K562 (cell line): ENCODE results near the gene GALNS. TPM values are rescaled to one million over a fixed set of nuclear protein-coding genes. Genes with fewer than 3 reads are reported as not detected.

ENCODE experiments used
- ASH1L ChIP-seq: fragments of 450-650 bp; IDR thresholded peaks from 2 replicates; pipeline ENCODE4 v1.6.1; 2018; ENCODE audit warnings: borderline replicate concordance, mild to moderate bottlenecking, low read depth; ENCODE audit not compliant: partially characterized antibody
- E2F1 ChIP-seq: sonication (generic); formaldehyde crosslinking; IDR thresholded peaks from 2 replicates; pipeline ENCODE4 v1.8.1; 2023; ENCODE audit warnings: mild to moderate bottlenecking, missing genetic modification reagents, moderate library complexity
- FOSL1 ChIP-seq: fragments of 200-800 bp; sonication (Bioruptor generic); conservative IDR thresholded peaks from 2 replicates; pipeline ENCODE4 v1.6.1; 2016; ENCODE audit warnings: missing genetic modification characterization, missing compliant biosample characterization
- GATA2 ChIP-seq: sonication (generic); formaldehyde crosslinking; IDR thresholded peaks from 2 replicates; pipeline ENCODE4 v1.4.0; 2020; ENCODE audit warnings: mild to moderate bottlenecking, missing genetic modification reagents
- GTF2B ChIP-seq: IDR thresholded peaks from 2 replicates; pipeline ENCODE4 v1.6.1; 2011; ENCODE audit not compliant: insufficient read length; ENCODE audit errors: extremely low read depth
- IRF9 ChIP-seq: fragments of 450-650 bp; IDR thresholded peaks from 2 replicates; pipeline ENCODE4 v1.6.1; 2016; ENCODE audit warnings: missing biosample characterization, missing genetic modification characterization
- MAZ ChIP-seq, 2 experiments: fragments of 450-650 bp in 1 of 2; sonication (generic) in 1 of 2; formaldehyde crosslinking; IDR thresholded peaks in 1 of 2; conservative IDR thresholded peaks in 1 of 2; 2 replicates each; pipeline versions ENCODE4 v1.4.0 to v1.5.0; 2020; ENCODE audit warnings: mild to moderate bottlenecking in 1 of 2, missing genetic modification reagents in 1 of 2
- SNRNP70 ChIP-seq: fragments of 200-400 bp; formaldehyde crosslinking; optimal IDR thresholded peaks from 2 replicates; pipeline ENCODE3; 2017; ENCODE audit warnings: low read depth, low read length
- TEAD2 ChIP-seq: fragments of 450-650 bp; IDR thresholded peaks from 2 replicates; pipeline ENCODE4 v1.6.1; 2016; ENCODE audit warnings: missing genetic modification characterization, control low read depth, missing compliant biosample characterization
- ZBTB40 ChIP-seq, 2 experiments: fragments of 450-650 bp in 1 of 2; sonication (generic) in 1 of 2; formaldehyde crosslinking in 1 of 2; IDR thresholded peaks; 2 replicates each; pipeline versions ENCODE4 v1.7.1 to v1.9.0; 2016 to 2022; ENCODE audit warnings: inconsistent platforms in 1 of 2, mild to moderate bottlenecking in 1 of 2, missing genetic modification reagents in 1 of 2
- ZNF449 ChIP-seq: fragments of 250-450 bp; sonication (Bioruptor Pico); IDR thresholded peaks from 2 replicates; pipeline ENCODE4 v1.8.0; 2022; ENCODE audit warnings: moderate library complexity, mild to moderate bottlenecking, inconsistent platforms
- polyA plus RNA-seq, 8 experiments: library from polyadenylated mRNA; depleted of rRNA in 4 of 8; stranded (reverse) in 5 of 8; unstranded in 3 of 8; fragments of >200 nt; fragmentation: Nextera tagmentation in 2 of 8; fragmentation: Illumina TruSeq in 1 of 8; extraction: Ambion mirVana in 2 of 8; extraction: Trizol in 1 of 8; gene quantifications; 2 replicates each; pipeline versions ENCODE4 v1.2.1 to v1.2.3, GENCODE V29; 2011 to 2014; ENCODE audit warnings: inconsistent platforms in 1 of 8, missing spikeins in 1 of 8
- total RNA-seq, 7 experiments: library from RNA; depleted of rRNA in 6 of 7; stranded (reverse); fragments of >200 nt in 6 of 7; fragmentation: Illumina TruSeq in 2 of 7; extraction: Trizol in 2 of 7; gene quantifications; 2 replicates each; pipeline versions ENCODE4 v1.2.1 to v1.2.3, GENCODE V29; 2011 to 2021; ENCODE audit warnings: low replicate concordance in 1 of 7

Gene GALNS
- total and polyA plus RNA-seq, 9 of the 15 experiments (the other 6 are each of a cell fraction or from before 2014, with no cell fraction given), result 0.38 to 13.2 (median 4.3) TPM

DNA sequence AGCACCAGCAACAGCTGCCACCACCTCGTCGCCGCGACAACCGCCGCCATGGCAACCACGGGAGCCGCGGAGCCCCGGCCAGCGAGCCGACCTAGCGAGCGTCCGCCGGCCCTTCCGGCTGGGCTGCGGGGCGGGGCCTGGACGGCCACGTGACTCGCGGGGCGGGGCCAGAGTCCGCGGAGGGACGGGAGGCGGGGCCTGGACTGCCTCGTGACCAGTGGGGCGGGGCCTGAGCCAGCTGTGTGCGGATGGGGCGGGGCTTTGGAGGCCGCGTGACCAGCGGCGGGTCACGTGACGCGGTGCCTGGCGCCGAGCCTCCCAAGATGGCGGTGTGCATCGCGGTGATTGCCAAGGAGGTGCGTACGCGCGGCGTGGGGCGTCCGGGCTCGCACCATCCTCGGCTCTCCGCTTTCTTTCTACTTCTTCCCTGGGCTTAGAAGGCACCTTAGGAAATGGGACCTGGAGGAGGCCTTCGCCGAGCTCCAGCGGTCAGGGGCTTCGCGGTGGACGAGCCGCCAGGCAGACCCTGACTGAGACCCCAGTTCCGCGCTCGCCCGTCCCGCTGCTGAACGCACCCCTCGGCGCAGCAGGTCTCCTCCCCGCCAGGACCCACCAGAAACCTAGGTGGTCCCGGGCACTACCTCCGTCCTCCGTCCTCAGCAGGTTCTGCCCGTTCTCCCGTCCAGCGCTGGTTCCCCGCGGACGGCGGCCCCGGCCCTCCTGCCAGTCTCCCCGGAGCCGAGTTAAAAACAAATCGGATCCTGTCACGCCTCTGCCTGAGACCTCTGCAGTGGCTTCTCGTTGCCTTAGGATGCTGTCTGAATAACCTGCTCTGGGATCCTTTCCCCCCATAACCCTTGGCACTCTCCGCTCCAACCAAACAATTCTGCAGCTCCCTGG, at the start of gene GALNS, which contains the start of gene TRAPPC2L (continued):
- TF ChIP-seq GTF2B, result no peak
- TF ChIP-seq E2F1 (CRISPR knock-in tag), result no peak; the same call in 1 of the 2 replicates
- no peak for TF ChIP-seq SNRNP70
- TF ChIP-seq ASH1L, result no peak
- no peak for TF ChIP-seq ZNF449 (CRISPR knock-in tag)
- no peak; the same call in 1 of the 2 replicates for TF ChIP-seq ZBTB40 (IDR thresholded peaks at IDR 0.05)
- TF ChIP-seq ZBTB40 (CRISPR knock-in tag; IDR thresholded peaks at IDR 0.05), result no peak
- TF ChIP-seq FOSL1, result no peak
- TF ChIP-seq TEAD2 (tag), result no peak
- TF ChIP-seq GATA2 (CRISPR knock-in tag), result no peak
- peak; percentile 69 to 77 for TF ChIP-seq MAZ (CRISPR knock-in tag; conservative IDR thresholded peaks at IDR 0.05 in 1 of 2, IDR thresholded peaks at IDR 0.05 in 1 of 2)
- TF ChIP-seq IRF9 (tag), result no peak
